ENCODE results near the gene DFFA. TPM values are rescaled to one million over a fixed set of nuclear protein-coding genes. Genes with fewer than 3 reads are reported as not detected.

The DFFA gene
- total and polyA plus RNA-seq, 11 donors, result 10.4 to 27.6 (median 24.5) TPM

DNA sequence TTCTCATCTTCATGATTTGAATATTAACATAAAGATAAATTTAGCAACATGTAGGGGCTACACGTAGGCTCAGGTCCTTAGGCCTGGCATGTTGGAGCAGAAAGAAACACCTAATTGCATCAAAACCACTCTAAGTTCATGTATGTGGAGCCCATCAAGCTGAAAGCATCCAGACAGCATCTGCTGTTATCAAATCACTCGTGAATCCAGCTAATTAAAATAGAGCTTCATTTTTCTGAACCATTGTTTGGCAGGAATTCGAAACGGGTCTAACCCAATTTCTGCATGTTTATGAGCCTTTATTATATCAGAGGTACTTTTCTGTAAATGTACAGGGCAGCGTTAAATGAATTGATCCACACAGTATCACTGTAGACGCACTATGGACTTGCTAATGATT lies 48.2 kb upstream of the DFFA start:
- Histone ChIP-seq H3K27me3 (no peaks in the 10 kb centered on the region), H3K9me3 (no peaks in the 10 kb centered on the region), H3K4me3 (no peak overlapping the region), H3K4me1 (peaks cover 0 to 34% (median 15%) of the 10 kb centered on the region in 12 donors), H3K36me3 (no peaks in the 10 kb centered on the region), H3K27ac (no peak overlapping the region)
- ATAC-seq (no peak), DNase-seq (no peak)
- intact Hi-C loops (cut with DNase I), result loop anchor here in 1 of 10 donors (10.0 kb wide), 1 partner anchor 144 kb away; no protein-coding TSS in a partner anchor
- 93 to 95% (median 94%) methylated on average over 6 of the region's 6 CpGs for WGBS, 4 donors
- no peak for TF ChIP-seq POLR2A (IDR thresholded peaks at IDR 0.05)
- TF ChIP-seq, protein P1, sequence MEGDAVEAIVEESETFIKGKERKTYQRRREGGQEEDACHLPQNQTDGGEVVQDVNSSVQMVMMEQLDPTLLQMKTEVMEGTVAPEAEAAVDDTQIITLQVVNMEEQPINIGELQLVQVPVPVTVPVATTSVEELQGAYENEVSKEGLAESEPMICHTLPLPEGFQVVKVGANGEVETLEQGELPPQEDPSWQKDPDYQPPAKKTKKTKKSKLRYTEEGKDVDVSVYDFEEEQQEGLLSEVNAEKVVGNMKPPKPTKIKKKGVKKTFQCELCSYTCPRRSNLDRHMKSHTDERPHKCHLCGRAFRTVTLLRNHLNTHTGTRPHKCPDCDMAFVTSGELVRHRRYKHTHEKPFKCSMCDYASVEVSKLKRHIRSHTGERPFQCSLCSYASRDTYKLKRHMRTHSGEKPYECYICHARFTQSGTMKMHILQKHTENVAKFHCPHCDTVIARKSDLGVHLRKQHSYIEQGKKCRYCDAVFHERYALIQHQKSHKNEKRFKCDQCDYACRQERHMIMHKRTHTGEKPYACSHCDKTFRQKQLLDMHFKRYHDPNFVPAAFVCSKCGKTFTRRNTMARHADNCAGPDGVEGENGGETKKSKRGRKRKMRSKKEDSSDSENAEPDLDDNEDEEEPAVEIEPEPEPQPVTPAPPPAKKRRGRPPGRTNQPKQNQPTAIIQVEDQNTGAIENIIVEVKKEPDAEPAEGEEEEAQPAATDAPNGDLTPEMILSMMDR (IDR thresholded peaks at IDR 0.05), result no peak

DNA sequence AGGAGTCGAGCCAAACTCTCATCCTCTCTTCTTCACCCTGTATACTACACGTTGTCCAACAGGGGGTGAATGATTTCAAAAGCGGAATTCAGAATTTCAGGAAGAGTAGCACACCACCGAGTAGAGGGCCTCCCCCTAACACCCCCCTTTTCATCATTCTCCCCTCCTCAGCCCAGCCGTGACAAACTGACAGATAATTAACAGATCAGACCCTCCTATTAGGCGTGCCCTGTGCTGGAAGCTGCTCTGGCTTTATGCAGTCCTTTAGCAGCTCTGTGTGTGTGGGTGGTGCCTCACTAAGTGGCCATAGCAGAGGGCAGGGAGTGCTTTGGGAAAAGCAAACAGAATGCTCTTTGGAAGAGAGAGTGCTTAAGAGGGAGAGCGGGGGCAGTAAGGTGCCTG lies 46.7 kb upstream of the DFFA start:
- WGBS, 4 donors, result 39 to 58% (median 48%) methylated on average over 7 of the region's 7 CpGs
- intact Hi-C loops (cut with DNase I), result loop anchor here in 7 of 10 donors (5.0 to 10.0 kb wide), 7 partner anchors 116 to 426 kb away; partner anchors contain the start of gene CASZ1 (in 1 of the 7)

DNA sequence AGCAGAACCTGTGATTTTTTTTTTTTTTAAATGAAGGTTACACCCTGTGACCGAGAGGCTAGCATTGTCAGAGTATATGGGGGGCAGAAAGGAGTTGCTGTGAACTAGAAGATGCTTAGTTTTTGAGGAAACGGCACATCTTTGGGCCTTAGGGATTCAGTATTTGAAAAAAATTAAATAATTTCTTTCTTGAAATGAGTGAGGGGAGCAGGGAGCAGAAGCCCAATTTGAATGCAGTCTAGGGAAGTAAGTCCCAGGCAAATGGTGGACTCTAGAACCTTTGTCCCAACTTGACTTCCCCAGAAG lies 45.3 kb upstream of the DFFA start:
- no peak overlapping the region for H3K27ac ChIP-seq
- WGBS, 4 donors, result 95 to 97% (median 97%) methylated on average over 2 of the region's 2 CpGs
- H3K4me3 ChIP-seq, result no peak overlapping the region
- H3K27me3 ChIP-seq, result no peaks in the 10 kb centered on the region
- H3K4me1 ChIP-seq, result peaks cover 0 to 41% (median 16%) of the 10 kb centered on the region in 12 donors
- ATAC-seq, result no peak
- no peak for TF ChIP-seq POLR2A (IDR thresholded peaks at IDR 0.05)
- TF ChIP-seq, protein P1 (IDR thresholded peaks at IDR 0.05), result no peak
- intact Hi-C loops (cut with DNase I), result loop anchor here in 7 of 10 donors (5.0 to 10.0 kb wide), 7 partner anchors 117 to 427 kb away; partner anchors contain the start of gene CASZ1 (in 1 of the 7)
- H3K36me3 ChIP-seq, result no peaks in the 10 kb centered on the region
- no peaks in the 10 kb centered on the region for H3K9me3 ChIP-seq
- no peak for DNase-seq

More for the DNA sequence above, 46.7 kb upstream of the DFFA start:
- TF ChIP-seq, protein P1 (IDR thresholded peaks at IDR 0.05), result no peak
- no peak for TF ChIP-seq POLR2A (IDR thresholded peaks at IDR 0.05)
- Histone ChIP-seq H3K4me1 (peaks cover 0 to 43% (median 18%) of the 10 kb centered on the region in 12 donors), H3K27ac (no peak overlapping the region), H3K27me3 (no peaks in the 10 kb centered on the region), H3K4me3 (no peak overlapping the region), H3K36me3 (no peaks in the 10 kb centered on the region), H3K9me3 (no peaks in the 10 kb centered on the region)
- no peak for DNase-seq
- ATAC-seq, result peak; percentile 41 to 83 (median 68)

DNA sequence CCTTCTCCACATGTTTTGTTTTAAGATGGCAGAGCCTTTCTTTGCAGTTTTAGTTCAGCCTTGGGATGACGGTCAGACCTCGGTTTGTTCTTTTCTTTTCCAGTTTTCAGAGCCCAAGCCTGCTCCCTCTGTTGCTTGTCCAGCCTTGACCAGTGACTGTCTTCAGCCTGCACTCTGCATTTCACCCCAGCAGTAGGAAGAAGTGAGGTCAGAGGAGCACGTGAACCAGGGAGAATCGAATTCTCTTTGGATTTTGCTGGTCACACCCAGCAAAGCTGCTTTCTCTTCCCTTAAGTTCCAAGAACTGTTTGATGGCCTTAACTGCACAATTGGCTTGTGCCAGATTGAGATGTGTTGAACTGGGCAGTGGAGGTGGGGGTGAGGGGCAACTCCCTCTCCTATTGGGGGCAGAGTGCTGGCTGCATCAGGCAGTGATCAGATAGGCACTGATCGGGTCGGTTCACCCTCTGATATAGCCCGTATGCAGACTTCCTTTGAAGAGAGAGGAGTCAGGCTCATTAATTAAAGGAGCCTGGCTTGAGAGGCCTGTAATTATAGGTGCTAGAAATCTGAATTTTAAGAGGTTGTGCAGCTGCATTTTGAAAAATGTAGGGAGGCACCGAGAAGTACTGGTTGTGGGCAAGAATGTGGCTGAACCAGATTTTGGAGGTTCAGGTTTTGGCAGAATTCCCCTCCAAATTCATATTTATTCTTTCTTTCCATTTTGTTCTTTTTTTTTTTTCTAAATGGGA lies 44.8 kb upstream of the DFFA start:
- no peaks in the 10 kb centered on the region for H3K36me3 ChIP-seq
- peaks cover 0 to 38% (median 14%) of the 10 kb centered on the region in 12 donors for H3K4me1 ChIP-seq
- H3K9me3 ChIP-seq, result no peaks in the 10 kb centered on the region
- WGBS, 4 donors, result 69 to 76% (median 73%) methylated on average over 8 of the region's 8 CpGs
- ATAC-seq (no peak), DNase-seq (no peak)
- TF ChIP-seq, protein P1 (IDR thresholded peaks at IDR 0.05), result no peak
- no peak for TF ChIP-seq POLR2A (IDR thresholded peaks at IDR 0.05)
- intact Hi-C loops (cut with DNase I), result loop anchor here in 7 of 10 donors (5.0 to 10.0 kb wide), 7 partner anchors 118 to 428 kb away; partner anchors contain the start of gene CASZ1 (in 1 of the 7)
- no peak overlapping the region for H3K27ac ChIP-seq
- no peaks in the 10 kb centered on the region for H3K27me3 ChIP-seq
- no peak overlapping the region for H3K4me3 ChIP-seq
